Ascending aorta (tissue), 2 donors: Measurements from ENCODE around the gene P2RX7. TPM values are rescaled to one million over a fixed set of nuclear protein-coding genes. Genes with fewer than 3 reads are reported as not detected.

Source experiments
- DNase-seq, 2 donors: peaks; one replicate each; pipeline ENCODE4 v3.0.0-alpha.2; 2019; ENCODE audit warnings: low spot score in 2 of 2
- H3K27ac ChIP-seq, 2 donors: fragments of 200-600 bp; sonication (generic); one replicate each; pipeline ENCODE4 v1.5.1; 2016 to 2017; ENCODE audit warnings: mild to moderate bottlenecking in 1 of 2
- H3K27me3 ChIP-seq: fragments of 200-600 bp; sonication (generic); one replicate; pipeline ENCODE4 v1.5.1; 2017
- H3K36me3 ChIP-seq, 2 donors: fragments of 200-600 bp; sonication (generic); one replicate each; pipeline ENCODE4 v1.5.1; 2016
- H3K4me1 ChIP-seq, 2 donors: fragments of 200-600 bp; sonication (generic); one replicate each; pipeline ENCODE4 v1.5.1; 2016 to 2017; ENCODE audit warnings: mild to moderate bottlenecking in 1 of 2
- H3K4me3 ChIP-seq, 2 donors: fragments of 200-600 bp; sonication (generic); one replicate each; pipeline ENCODE4 v1.5.1; 2016 to 2017; ENCODE audit warnings: mild to moderate bottlenecking in 1 of 2
- H3K9me3 ChIP-seq, 2 donors: fragments of 200-600 bp; sonication (generic); one replicate each; pipeline ENCODE4 v1.5.1; 2016
- CTCF ChIP-seq, 3 experiments: fragments of 200-600 bp in 2 of 3; fragments of 450-650 bp in 1 of 3; sonication (generic) in 2 of 3; IDR thresholded peaks; one replicate each; pipeline ENCODE4 v1.5.1; 2016 to 2019; ENCODE audit warnings: antibody characterized with exemption in 3 of 3, mild to moderate bottlenecking in 1 of 3, moderate library complexity in 1 of 3
- intact Hi-C: fragments of 100-400 bp; cut with DNase I; formaldehyde crosslinking; loops from one replicate; pipeline ENCODE4 v1.15.1; 2023
- total RNA-seq: library from RNA; depleted of rRNA; stranded (reverse); fragments of >200 nt; gene quantifications from one replicate; pipeline ENCODE4 v1.1.0, GENCODE V29; 2016

Gene P2RX7
- total RNA-seq, 1 donor from 2014 or later = 1.1 TPM

- no peaks in the 10 kb centered on the region for H3K36me3 ChIP-seq
These were observed 32.6 kb downstream of the P2RX7 start for GRCh38 chr12:121165316-121165715.

GRCh38 chr12:121166356-121166755 is 33.7 kb downstream of the P2RX7 start:
- no peak overlapping the region for H3K27ac ChIP-seq
- no peaks in the 10 kb centered on the region for H3K4me1 ChIP-seq
- intact Hi-C loops = no loop called here
- DNase-seq = no peak
- no peak overlapping the region for H3K4me3 ChIP-seq
- no peaks in the 10 kb centered on the region for H3K9me3 ChIP-seq
- H3K27me3 ChIP-seq = no peaks in the 10 kb centered on the region
- no peak for TF ChIP-seq CTCF (IDR thresholded peaks at IDR 0.05)
- no peaks in the 10 kb centered on the region for H3K36me3 ChIP-seq

More at GRCh38 chr12:121165316-121165715, 32.6 kb downstream of the P2RX7 start:
- no peak overlapping the region for H3K27ac ChIP-seq
- intact Hi-C loops = no loop called here
- no peak overlapping the region for H3K4me3 ChIP-seq
- no peaks in the 10 kb centered on the region for H3K4me1 ChIP-seq
- H3K27me3 ChIP-seq = no peaks in the 10 kb centered on the region
- no peaks in the 10 kb centered on the region for H3K9me3 ChIP-seq
- no peak for TF ChIP-seq CTCF (IDR thresholded peaks at IDR 0.05)
- DNase-seq = no peak

- H3K36me3 ChIP-seq = no peaks in the 10 kb centered on the region
These were observed 34.6 kb downstream of the P2RX7 start for GRCh38 chr12:121167232-121167820.

GRCh38 chr12:121167951-121168350 is 35.3 kb downstream of the P2RX7 start:
- no peak overlapping the region for H3K4me3 ChIP-seq
- intact Hi-C loops = no loop called here
- no peaks in the 10 kb centered on the region for H3K4me1 ChIP-seq
- H3K27ac ChIP-seq = no peak overlapping the region
- DNase-seq = no peak
- no peaks in the 10 kb centered on the region for H3K27me3 ChIP-seq
- TF ChIP-seq CTCF (IDR thresholded peaks at IDR 0.05) = no peak
- no peaks in the 10 kb centered on the region for H3K9me3 ChIP-seq
- no peaks in the 10 kb centered on the region for H3K36me3 ChIP-seq

More at GRCh38 chr12:121167232-121167820, 34.6 kb downstream of the P2RX7 start:
- no peak overlapping the region for H3K4me3 ChIP-seq
- DNase-seq = no peak
- no peaks in the 10 kb centered on the region for H3K27me3 ChIP-seq
- H3K27ac ChIP-seq = no peak overlapping the region
- no peaks in the 10 kb centered on the region for H3K4me1 ChIP-seq
- H3K9me3 ChIP-seq = no peaks in the 10 kb centered on the region
- TF ChIP-seq CTCF (IDR thresholded peaks at IDR 0.05) = no peak
- intact Hi-C loops = no loop called here

- intact Hi-C loops = no loop called here
- TF ChIP-seq CTCF (IDR thresholded peaks at IDR 0.05) = no peak
These were observed 37.5 kb downstream of the P2RX7 start for GRCh38 chr12:121170151-121170550.

More at GRCh38 chr12:121170151-121170550, 37.5 kb downstream of the P2RX7 start:
- Histone ChIP-seq H3K27ac (no peak overlapping the region), H3K36me3 (no peaks in the 10 kb centered on the region), H3K9me3 (no peaks in the 10 kb centered on the region), H3K4me1 (no peaks in the 10 kb centered on the region), H3K4me3 (no peak overlapping the region), H3K27me3 (no peaks in the 10 kb centered on the region)
- DNase-seq = no peak
